Uterus (tissue), 4 donors: ENCODE measurements around the gene PRPS1. TPM values are rescaled to one million over a fixed set of nuclear protein-coding genes. Genes with fewer than 3 reads are reported as not detected.
A peak's percentile ranks its signal among the peaks of the same experiment; 100 is the strongest.

Experiments used
- DNase-seq, 2 donors: peaks; one replicate each; pipeline ENCODE4 v3.0.0-alpha.2; 2019 to 2020
- H3K27ac ChIP-seq, 2 donors: fragments of 200-600 bp; sonication (generic); 1 replicate in 1 of 2; 2 replicates in 1 of 2; pipeline ENCODE4 v1.5.1; 2016 to 2018
- H3K27me3 ChIP-seq, 2 donors: fragments of 200-600 bp; sonication (generic); one replicate each; pipeline ENCODE4 v1.5.1; 2018 to 2019; ENCODE audit warnings: control low read depth in 1 of 2
- H3K36me3 ChIP-seq, 2 donors: fragments of 200-600 bp; sonication (generic); one replicate each; pipeline ENCODE4 v1.5.1; 2019; ENCODE audit warnings: control low read depth in 1 of 2
- H3K4me1 ChIP-seq, 2 donors: fragments of 200-600 bp; sonication (generic); one replicate each; pipeline ENCODE4 v1.5.1; 2018 to 2019; ENCODE audit warnings: control low read depth in 1 of 2
- H3K4me3 ChIP-seq, 2 donors: fragments of 200-600 bp; sonication (generic); 1 replicate in 1 of 2; 2 replicates in 1 of 2; pipeline ENCODE4 v1.5.1; 2018 to 2019; ENCODE audit warnings: mild to moderate bottlenecking in 1 of 2
- H3K9me3 ChIP-seq, 2 donors: fragments of 200-600 bp; sonication (generic); one replicate each; pipeline ENCODE4 v1.5.1; 2019; ENCODE audit warnings: control low read depth in 1 of 2
- CTCF ChIP-seq, 4 experiments: fragments of 200-600 bp in 2 of 4; fragments of 450-650 bp in 2 of 4; sonication (generic) in 2 of 4; IDR thresholded peaks; one replicate each; pipeline ENCODE4 v1.5.1; 2016 to 2019; ENCODE audit warnings: antibody characterized with exemption in 4 of 4, mild to moderate bottlenecking in 2 of 4, moderate library complexity in 1 of 4
- POLR2A ChIP-seq, 2 donors: fragments of 450-650 bp; IDR thresholded peaks; one replicate each; pipeline ENCODE4 v1.6.1; 2016; ENCODE audit warnings: antibody characterized with exemption in 2 of 2, mild to moderate bottlenecking in 1 of 2, moderate library complexity in 1 of 2
- intact Hi-C: fragments of 100-400 bp; cut with DNase I; formaldehyde crosslinking; loops from one replicate; pipeline ENCODE4 v1.15.1; 2023; ENCODE audit warnings: low total_unique reads
- total RNA-seq, 4 donors: library from RNA; depleted of rRNA in 3 of 4; stranded (reverse); fragments of >200 nt in 3 of 4; gene quantifications; one replicate each; pipeline versions ENCODE4 v1.1.0 to v1.2.4, GENCODE V29; 2014 to 2023
- donor health status: DM: yes; HTN: yes; CAD: no.

PRPS1 gene
- 10 to 100 TPM; 20.0 to 34.1 (median 32.2) TPM for total RNA-seq

- Histone ChIP-seq H3K4me1 (no peaks in the 10 kb centered on the region), H3K4me3 (peak within 1 kb of the TSS; percentile 51 to 66), H3K9me3 (no peaks in the 10 kb centered on the region), H3K27ac (peak within 1 kb of the TSS; percentile 81 to 86), H3K36me3 (no peaks in the 10 kb centered on the region), H3K27me3 (no peaks in the 10 kb centered on the region)
- DNase-seq, result peak; percentile 87 to 92
- TF ChIP-seq POLR2A (IDR thresholded peaks at IDR 0.05), result peak; percentile 54 to 80
- TF ChIP-seq CTCF (IDR thresholded peaks at IDR 0.05), result no peak
- intact Hi-C loops, result no loop called here
Observed at GRCh38 chrX:107627838-107628661, at the start of gene PRPS1. Gene PRPS1, plus strand, starts transcription at chrX:107628510. Its CDS starts 119 bp downstream, at chrX:107628629.

DNA sequence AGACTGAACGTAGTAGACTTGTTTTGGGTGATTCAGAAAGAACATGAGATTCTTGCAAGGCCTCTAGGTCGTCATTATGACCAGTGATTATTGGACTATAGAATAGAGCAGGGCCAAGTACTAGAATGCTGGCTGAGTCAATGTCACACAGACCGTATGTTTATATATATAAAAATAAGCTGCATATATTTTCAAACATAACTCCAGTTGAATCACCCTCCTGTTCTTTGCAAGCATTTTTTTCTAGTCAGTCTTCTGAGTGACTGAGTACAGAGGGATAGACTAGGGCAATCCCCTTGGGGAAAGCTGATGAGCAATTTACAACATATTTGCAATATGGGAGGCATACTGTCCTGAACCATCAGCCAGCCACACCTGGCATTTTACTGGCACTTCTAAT, 48.4 kb upstream of the PRPS1 start:
- no peak overlapping the region for H3K4me3 ChIP-seq
- no peaks in the 10 kb centered on the region for H3K27me3 ChIP-seq
- no peaks in the 10 kb centered on the region for H3K36me3 ChIP-seq
- no peak for TF ChIP-seq CTCF (IDR thresholded peaks at IDR 0.05)
- TF ChIP-seq POLR2A (IDR thresholded peaks at IDR 0.05), result no peak
- no peak overlapping the region for H3K27ac ChIP-seq
- no peaks in the 10 kb centered on the region for H3K9me3 ChIP-seq
- no peaks in the 10 kb centered on the region for H3K4me1 ChIP-seq
- no peak for DNase-seq
- intact Hi-C loops, result no loop called here

GRCh38 chrX:107581923-107582322, 46.4 kb upstream of the PRPS1 start:
- H3K27ac ChIP-seq, result no peak overlapping the region
- intact Hi-C loops, result no loop called here
- TF ChIP-seq CTCF (IDR thresholded peaks at IDR 0.05), result no peak
- TF ChIP-seq POLR2A (IDR thresholded peaks at IDR 0.05), result no peak
- H3K4me3 ChIP-seq, result no peak overlapping the region
- H3K36me3 ChIP-seq, result no peaks in the 10 kb centered on the region
- no peaks in the 10 kb centered on the region for H3K9me3 ChIP-seq
- H3K4me1 ChIP-seq, result no peaks in the 10 kb centered on the region
- no peak for DNase-seq
- no peaks in the 10 kb centered on the region for H3K27me3 ChIP-seq

- no peak overlapping the region for H3K4me3 ChIP-seq
- H3K27ac ChIP-seq, result no peak overlapping the region
- H3K9me3 ChIP-seq, result no peaks in the 10 kb centered on the region
- intact Hi-C loops, result no loop called here
- H3K27me3 ChIP-seq, result no peaks in the 10 kb centered on the region
- no peak for DNase-seq
- no peaks in the 10 kb centered on the region for H3K36me3 ChIP-seq
- TF ChIP-seq CTCF (IDR thresholded peaks at IDR 0.05) (no peak), POLR2A (IDR thresholded peaks at IDR 0.05) (no peak)
- H3K4me1 ChIP-seq, result no peaks in the 10 kb centered on the region
Observed at GRCh38 chrX:107589243-107589642, 39.1 kb upstream of the PRPS1 start.

DNA sequence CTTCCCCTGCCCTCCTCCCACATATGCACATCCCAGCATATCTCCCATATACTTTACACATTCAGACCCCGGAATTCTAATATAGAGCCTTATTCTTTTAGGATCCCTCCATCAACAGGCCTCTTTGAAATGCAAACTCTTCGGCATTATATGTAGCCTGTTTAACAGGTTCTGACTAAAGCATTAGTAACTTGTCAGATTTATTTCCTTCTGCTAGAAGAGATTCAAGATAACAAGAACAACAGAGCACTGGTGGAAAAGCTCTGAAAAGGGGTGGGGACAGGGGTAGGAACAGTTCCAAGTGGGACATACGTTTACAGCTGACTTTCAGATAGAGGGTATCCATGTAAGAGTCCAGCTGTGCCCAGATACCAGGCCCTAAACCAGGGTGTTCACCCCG, 31.7 kb upstream of the PRPS1 start:
- DNase-seq, result no peak
- H3K27ac ChIP-seq, result no peak overlapping the region
- H3K9me3 ChIP-seq, result no peaks in the 10 kb centered on the region
- no peaks in the 10 kb centered on the region for H3K36me3 ChIP-seq
- H3K4me1 ChIP-seq, result no peaks in the 10 kb centered on the region
- H3K27me3 ChIP-seq, result no peaks in the 10 kb centered on the region
- intact Hi-C loops, result no loop called here
- H3K4me3 ChIP-seq, result no peak overlapping the region
- TF ChIP-seq CTCF (IDR thresholded peaks at IDR 0.05), result no peak
- TF ChIP-seq POLR2A (IDR thresholded peaks at IDR 0.05), result no peak
